Measurements from ENCODE around the gene SRM. TPM values are rescaled to one million over a fixed set of nuclear protein-coding genes. Genes with fewer than 3 reads are reported as not detected.
"Not testable (repeated sequence)": the region's sequence is repeated elsewhere in the genome, so short reads cannot be mapped to it uniquely, and the experiment has no call there.

The SRM gene
- total RNA-seq, 4 donors from 2014 or later: 21.7 to 79.8 (median 40.6) TPM

DNA sequence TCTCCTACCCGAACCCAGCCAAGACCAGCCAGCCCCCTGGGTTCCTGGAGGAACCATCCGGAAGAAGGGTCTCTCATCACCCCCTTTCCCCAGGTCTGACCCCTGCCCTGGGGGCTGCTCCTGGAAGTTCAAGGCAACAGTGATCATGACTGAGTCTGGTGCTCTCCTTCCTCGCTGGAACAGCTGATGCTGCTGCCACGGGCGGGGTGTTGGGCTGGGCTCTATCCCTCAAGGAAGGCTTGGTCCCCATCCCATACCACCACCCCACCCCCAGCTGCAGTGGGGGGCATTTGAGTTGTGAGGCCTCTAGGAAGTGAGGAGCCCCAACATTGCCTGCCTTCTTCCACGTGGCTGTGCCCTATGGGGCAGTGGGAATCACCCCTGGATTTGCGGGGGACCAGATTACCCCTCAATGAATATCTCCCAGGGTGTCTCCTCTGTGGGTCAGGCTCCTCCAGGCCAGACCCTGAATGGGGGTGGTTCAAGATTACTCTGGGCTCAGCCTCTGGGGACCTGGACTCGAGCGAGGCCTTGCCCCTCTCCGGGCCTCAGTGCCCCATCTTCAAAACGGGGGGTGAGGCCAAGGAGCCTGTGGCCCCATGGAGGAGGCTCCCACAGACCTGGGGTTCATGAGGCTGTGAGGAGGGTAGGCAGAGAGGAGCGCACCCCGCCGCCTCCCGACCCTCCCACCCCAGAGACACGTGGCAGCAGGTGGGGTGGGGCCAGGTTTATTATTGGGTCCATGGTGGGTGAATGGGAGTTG lies 15.6 kb downstream of the SRM start:
- H3K36me3 ChIP-seq: no peaks in the 10 kb centered on the region
- no peaks in the 10 kb centered on the region for H3K4me1 ChIP-seq
- no peak for DNase-seq
- H3K9me3 ChIP-seq: no peaks in the 10 kb centered on the region
- WGBS, 2 donors: 92% methylated on average over 2 of the region's 16 CpGs; no CpG with 5 or more reads in 1 of the 2 donors
- intact Hi-C loops (cut with DNase I): no loop called here
- H3K27ac ChIP-seq: no peak overlapping the region
- H3K27me3 ChIP-seq: no peaks in the 10 kb centered on the region
- no peak overlapping the region for H3K4me3 ChIP-seq
- TF ChIP-seq POLR2A (IDR thresholded peaks at IDR 0.05): no peak
- TF ChIP-seq CTCF (IDR thresholded peaks at IDR 0.05): no peak

- 73 to 77% methylated on average over 7 to 8 of the region's 19 CpGs for WGBS, 2 donors
- TF ChIP-seq CTCF (IDR thresholded peaks at IDR 0.05): no peak
- no peak for TF ChIP-seq POLR2A (IDR thresholded peaks at IDR 0.05)
- H3K4me3 ChIP-seq: no peak overlapping the region
- no peak for DNase-seq
- H3K4me1 ChIP-seq: peaks cover 0 to 3% (median 0%) of the 10 kb centered on the region in 3 donors
- intact Hi-C loops (cut with DNase I): no loop called here
- no peaks in the 10 kb centered on the region for H3K36me3 ChIP-seq
- H3K9me3 ChIP-seq: no peaks in the 10 kb centered on the region
- no peak overlapping the region for H3K27ac ChIP-seq
- H3K27me3 ChIP-seq: peaks cover 0 to 10% (median 0%) of the 10 kb centered on the region in 4 donors
Observed at GRCh38 chr1:11042995-11043874, 16.6 kb downstream of the SRM start.

- TF ChIP-seq POLR2A (IDR thresholded peaks at IDR 0.05): no peak
- no peak for TF ChIP-seq CTCF (IDR thresholded peaks at IDR 0.05)
- Histone ChIP-seq H3K36me3 (no peaks in the 10 kb centered on the region), H3K9me3 (no peaks in the 10 kb centered on the region), H3K27ac (no peak overlapping the region), H3K4me3 (no peak overlapping the region), H3K27me3 (peaks cover 0 to 14% (median 0%) of the 10 kb centered on the region in 4 donors), H3K4me1 (peaks cover 0 to 9% (median 0%) of the 10 kb centered on the region in 3 donors)
- WGBS, 2 donors: 76 to 77% methylated on average over 3 of the region's 3 CpGs
- DNase-seq: no peak
- intact Hi-C loops (cut with DNase I): no loop called here
Observed at GRCh38 chr1:11042065-11042464, 17.8 kb downstream of the SRM start.

- no peaks in the 10 kb centered on the region for H3K36me3 ChIP-seq
- H3K27ac ChIP-seq: no peak overlapping the region
- no peak overlapping the region for H3K4me3 ChIP-seq
- intact Hi-C loops (cut with DNase I): no loop called here
- DNase-seq: no peak
- H3K4me1 ChIP-seq: peaks cover 0 to 9% (median 0%) of the 10 kb centered on the region in 3 donors
- no peaks in the 10 kb centered on the region for H3K9me3 ChIP-seq
- H3K27me3 ChIP-seq: peaks cover 0 to 14% (median 0%) of the 10 kb centered on the region in 4 donors
- TF ChIP-seq POLR2A (IDR thresholded peaks at IDR 0.05) (no peak), CTCF (IDR thresholded peaks at IDR 0.05) (no peak)
Observed at GRCh38 chr1:11041048-11041447, 18.8 kb downstream of the SRM start.

DNA sequence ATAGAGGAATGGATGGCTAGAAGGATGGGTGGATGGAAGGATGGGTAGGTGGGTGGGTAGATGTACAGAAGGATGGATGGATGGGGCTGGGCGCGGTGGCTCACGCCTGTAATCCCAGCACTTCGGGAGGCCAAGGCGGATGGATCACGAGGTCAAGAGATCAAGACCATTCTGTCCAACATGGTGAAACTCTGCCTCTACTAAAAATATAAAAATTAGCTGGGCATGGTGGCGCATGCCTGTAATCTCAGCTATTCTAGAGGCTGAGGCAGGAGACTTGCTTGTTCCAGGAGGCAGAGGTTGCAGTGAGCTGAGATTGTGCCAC lies 19.8 kb downstream of the SRM start:
- DNase-seq; H3K27ac ChIP-seq; H3K36me3 ChIP-seq; H3K9me3 ChIP-seq; intact Hi-C loops (cut with DNase I); H3K4me3 ChIP-seq; H3K4me1 ChIP-seq: not testable (repeated sequence)
- WGBS, 2 donors: 82 to 83% methylated on average over 7 of the region's 7 CpGs
- peaks cover 0 to 14% (median 0%) of the 10 kb centered on the region in 4 donors for H3K27me3 ChIP-seq
